Frontal cortex (tissue), 4 donors: ENCODE data around the gene NEK4. TPM values are rescaled to one million over a fixed set of nuclear protein-coding genes. Genes with fewer than 3 reads are reported as not detected.
"Not testable (repeated sequence)": the region's sequence is repeated elsewhere in the genome, so short reads cannot be mapped to it uniquely, and the experiment has no call there.

ENCODE experiments used
- DNase-seq, 2 donors: peaks; one replicate each; pipeline ENCODE4 v3.0.0; 2012; ENCODE audit warnings: low spot score in 2 of 2
- FAIRE-seq: peaks from 2 replicates; lab custom pipeline; 2012; peaks lifted over from hg19 to GRCh38; lab: Jason Lieb, UNC
- total RNA-seq: library from RNA; depleted of rRNA; stranded (reverse); fragments of >200 nt; gene quantifications from one replicate; pipeline ENCODE4 v1.2.3, GENCODE V29; 2014
- donor health status: control.
- donor health status: control.
- donor health status: control.

The NEK4 gene
- total RNA-seq, 1 donor from 2014 or later = 53.4 TPM

GRCh38 chr3:52779837-52780585 lies 9.3 kb upstream of the NEK4 start:
- FAIRE-seq (no peak), DNase-seq (no peak)

- no peak for FAIRE-seq
Measured at GRCh38 chr3:52779011-52779836, 8.5 kb upstream of the NEK4 start.

GRCh38 chr3:52777959-52778805 lies 7.4 kb upstream of the NEK4 start:
- DNase-seq = no peak
- no peak for FAIRE-seq

More at GRCh38 chr3:52779011-52779836, 8.5 kb upstream of the NEK4 start:
- DNase-seq = no peak

- FAIRE-seq (no peak), DNase-seq (no peak)
Measured at GRCh38 chr3:52777127-52777958, 6.6 kb upstream of the NEK4 start, which contains the start of gene ITIH1. Gene ITIH1 (plus strand): TSS chr3:52777599. CDS start chr3:52777616, 17 bp downstream.

GRCh38 chr3:52776486-52776885 lies 5.7 kb upstream of the NEK4 start:
- FAIRE-seq, DNase-seq: not testable (repeated sequence)

GRCh38 chr3:52775877-52776276 lies 5.1 kb upstream of the NEK4 start:
- no peak for FAIRE-seq
- DNase-seq = no peak

- no peak for FAIRE-seq
Measured at GRCh38 chr3:52774901-52775864, 4.4 kb upstream of the NEK4 start.

GRCh38 chr3:52774066-52774713 lies 3.5 kb upstream of the NEK4 start:
- DNase-seq (no peak), FAIRE-seq (no peak)

More at GRCh38 chr3:52774901-52775864, 4.4 kb upstream of the NEK4 start:
- no peak for DNase-seq

- FAIRE-seq (no peak), DNase-seq (no peak)
Measured at GRCh38 chr3:52773361-52774065, 2.8 kb upstream of the NEK4 start.

- no peak for DNase-seq
- no peak for FAIRE-seq
Measured at GRCh38 chr3:52771702-52772101, 962 bp upstream of the NEK4 start.

- DNase-seq (no peak), FAIRE-seq (no peak)
Measured at GRCh38 chr3:52771334-52771681, 568 bp upstream of the NEK4 start.

GRCh38 chr3:52769786-52770455 lies 819 bp downstream of the NEK4 start:
- FAIRE-seq (no peak), DNase-seq (no peak)

- no peak for DNase-seq
Measured at GRCh38 chr3:52763466-52763865, 7.3 kb downstream of the NEK4 start.

GRCh38 chr3:52756141-52756540 lies 14.6 kb downstream of the NEK4 start:
- FAIRE-seq = no peak
- no peak for DNase-seq

More at GRCh38 chr3:52763466-52763865, 7.3 kb downstream of the NEK4 start:
- FAIRE-seq = no peak

- FAIRE-seq = no peak
Measured at GRCh38 chr3:52754373-52754772, 16.4 kb downstream of the NEK4 start.

GRCh38 chr3:52752045-52752660 lies 18.6 kb downstream of the NEK4 start:
- FAIRE-seq (no peak), DNase-seq (no peak)

More at GRCh38 chr3:52754373-52754772, 16.4 kb downstream of the NEK4 start:
- no peak for DNase-seq
